HepG2 (cell line): ENCODE data around the gene RUVBL1. TPM values are rescaled to one million over a fixed set of nuclear protein-coding genes. Genes with fewer than 3 reads are reported as not detected.
A peak's percentile ranks its signal among the peaks of the same experiment; 100 is the strongest.

Experiments
- AFF4 ChIP-seq: sonication (generic); formaldehyde crosslinking; IDR thresholded peaks from 2 replicates; pipeline ENCODE4 v1.4.0; 2020; ENCODE audit warnings: missing genetic modification reagents
- ARID3A ChIP-seq: IDR thresholded peaks from 2 replicates; pipeline ENCODE4 v1.6.1; 2012; ENCODE audit warnings: low read depth, low read length, improper control_type of control experiment
- ARID5B ChIP-seq: IDR thresholded peaks from 2 replicates; pipeline ENCODE4 v1.4.0; 2020; ENCODE audit warnings: mild to moderate bottlenecking, missing genetic modification reagents
- ATF7 ChIP-seq, 2 experiments: fragments of 450-650 bp in 1 of 2; sonication (generic) in 1 of 2; formaldehyde crosslinking in 1 of 2; IDR thresholded peaks; 2 replicates each; pipeline versions ENCODE4 v1.4.0 to v1.6.1; 2016 to 2020; ENCODE audit warnings: antibody characterized with exemption in 1 of 2, mild to moderate bottlenecking in 1 of 2, missing genetic modification reagents in 1 of 2
- BRCA1 ChIP-seq: sonication (generic); formaldehyde crosslinking; IDR thresholded peaks from 2 replicates; pipeline ENCODE4 v1.4.0; 2020; ENCODE audit warnings: missing genetic modification reagents
- DDIT3 ChIP-seq: sonication (generic); formaldehyde crosslinking; IDR thresholded peaks from 2 replicates; pipeline ENCODE4 v1.4.0; 2020; ENCODE audit warnings: mild to moderate bottlenecking, missing genetic modification reagents
- HES4 ChIP-seq: sonication (generic); formaldehyde crosslinking; IDR thresholded peaks from 2 replicates; pipeline ENCODE4 v1.9.0; 2021; ENCODE audit warnings: mild to moderate bottlenecking, missing genetic modification reagents, borderline replicate concordance
- KDM5B ChIP-seq: sonication (generic); formaldehyde crosslinking; IDR thresholded peaks from 2 replicates; pipeline ENCODE4 v1.4.0; 2020; ENCODE audit warnings: missing genetic modification reagents, mild to moderate bottlenecking, borderline replicate concordance
- NR2F6 ChIP-seq, 2 experiments: IDR thresholded peaks; 2 replicates each; pipeline ENCODE4 v1.6.1; 2016; ENCODE audit warnings: antibody characterized with exemption in 1 of 2, mild to moderate bottlenecking in 1 of 2
- RARA ChIP-seq: IDR thresholded peaks from 2 replicates; pipeline ENCODE4 v1.6.1; 2016; ENCODE audit warnings: missing genetic modification reagents, missing compliant biosample characterization
- RXRA ChIP-seq: sonication (generic); formaldehyde crosslinking; IDR thresholded peaks from 2 replicates; pipeline ENCODE4 v1.5.1; 2020; ENCODE audit warnings: missing genetic modification reagents
- THRA ChIP-seq: sonication (generic); formaldehyde crosslinking; IDR thresholded peaks from 2 replicates; pipeline ENCODE4 v1.4.0; 2020; ENCODE audit warnings: missing genetic modification reagents, borderline replicate concordance
- TOE1 ChIP-seq: sonication (generic); formaldehyde crosslinking; IDR thresholded peaks from 2 replicates; pipeline ENCODE4 v1.4.0; 2020; ENCODE audit warnings: mild to moderate bottlenecking, missing genetic modification reagents
- ZNF296 ChIP-seq: sonication (generic); formaldehyde crosslinking; conservative IDR thresholded peaks from 2 replicates; pipeline ENCODE4 v1.5.0; 2020; ENCODE audit warnings: mild to moderate bottlenecking, missing genetic modification reagents
- ZNF432 ChIP-seq: sonication (generic); formaldehyde crosslinking; IDR thresholded peaks from 2 replicates; pipeline ENCODE4 v1.5.0; 2020; ENCODE audit warnings: missing genetic modification reagents, mild to moderate bottlenecking, borderline replicate concordance
- ZNF441 ChIP-seq: sonication (generic); formaldehyde crosslinking; IDR thresholded peaks from 2 replicates; pipeline ENCODE4 v1.7.0; 2021; ENCODE audit warnings: missing genetic modification reagents, borderline replicate concordance
- polyA plus RNA-seq, 8 experiments: library from polyadenylated mRNA; depleted of rRNA in 3 of 8; stranded (reverse) in 7 of 8; unstranded in 1 of 8; fragments of >200 nt; fragmentation: Illumina TruSeq in 4 of 8; extraction: Trizol in 4 of 8; gene quantifications; 2 replicates each; pipeline versions ENCODE4 v1.2.1 to v1.2.3, GENCODE V29; 2011 to 2016; ENCODE audit warnings: low read depth in 4 of 8, missing spikeins in 1 of 8, mixed read lengths in 1 of 8; ENCODE audit not compliant: insufficient read depth in 1 of 8
- total RNA-seq, 5 experiments: library from RNA; depleted of rRNA; stranded (reverse); fragments of >200 nt; fragmentation: Illumina TruSeq; extraction: Trizol; gene quantifications; 2 replicates each; pipeline ENCODE4 v1.2.3, GENCODE V29; 2016; ENCODE audit warnings: low read depth in 1 of 5

RUVBL1 gene
- total and polyA plus RNA-seq, 2 of the 13 experiments (the other 11 are each of a cell fraction or from before 2014, with no cell fraction given), result 32.7 to 86.3 TPM

- no peak for TF ChIP-seq ZNF296 (CRISPR knock-in tag)
- TF ChIP-seq ARID5B (CRISPR knock-in tag), result 0 out of 2 replicates have a peak, but pooled peaks have one; percentile 13
- no peak for TF ChIP-seq DDIT3 (CRISPR knock-in tag)
- peak; percentile 55; the same call in 1 of the 2 replicates for TF ChIP-seq RARA (CRISPR knock-in tag)
- no peak for TF ChIP-seq BRCA1
- no peak for TF ChIP-seq TOE1 (CRISPR knock-in tag)
- no peak for TF ChIP-seq HES4 (CRISPR knock-in tag)
- peak; percentile 18; the same call in 1 of the 2 replicates for TF ChIP-seq THRA (CRISPR knock-in tag)
- TF ChIP-seq ZNF441 (CRISPR knock-in tag), result no peak
- TF ChIP-seq ARID3A, result no peak
- TF ChIP-seq RXRA, result peak; percentile 16; the same call in 1 of the 2 replicates
- peak; percentile 32; the same call in 1 of the 2 replicates for TF ChIP-seq NR2F6 (IDR thresholded peaks at IDR 0.05)
- peak; percentile 51; the same call in 1 of the 2 replicates for TF ChIP-seq NR2F6 (CRISPR knock-in tag; IDR thresholded peaks at IDR 0.05)
- TF ChIP-seq ZNF432 (CRISPR knock-in tag), result no peak
- TF ChIP-seq AFF4, result no peak
- no peak for TF ChIP-seq KDM5B (CRISPR knock-in tag)
- no peak for TF ChIP-seq ATF7 (IDR thresholded peaks at IDR 0.05)
- no peak for TF ChIP-seq ATF7 (CRISPR knock-in tag; IDR thresholded peaks at IDR 0.05)
Observed at GRCh38 chr3:128080323-128081080, 43.1 kb downstream of the RUVBL1 start (continued).
